GM18861 (cell line): ENCODE data around the gene SLC22A4.
A peak's percentile ranks its signal among the peaks of the same experiment; 100 is the strongest.

ENCODE experiments used
- ATAC-seq: cut with Tn5 transposase; IDR thresholded peaks from one replicate; pipeline ENCODE4 v1.9.1; 2021; ENCODE audit not compliant: unreplicated experiment

The SLC22A4 gene

GRCh38 chr5:132274050-132274792 lies 20.0 kb upstream of the SLC22A4 start:
- ATAC-seq = no peak

GRCh38 chr5:132275367-132276220 lies 18.6 kb upstream of the SLC22A4 start:
- ATAC-seq = no peak

- no peak for ATAC-seq
Observed at GRCh38 chr5:132277256-132277655, 16.9 kb upstream of the SLC22A4 start.

- no peak for ATAC-seq
Observed at GRCh38 chr5:132277971-132278853, 16.0 kb upstream of the SLC22A4 start.

GRCh38 chr5:132279801-132280200 lies 14.4 kb upstream of the SLC22A4 start:
- ATAC-seq = no peak

GRCh38 chr5:132280371-132281240 lies 13.6 kb upstream of the SLC22A4 start:
- ATAC-seq = no peak

- no peak for ATAC-seq
Observed at GRCh38 chr5:132281856-132282614, 12.2 kb upstream of the SLC22A4 start.

- no peak for ATAC-seq
Observed at GRCh38 chr5:132283423-132284043, 10.7 kb upstream of the SLC22A4 start.

- no peak for ATAC-seq
Observed at GRCh38 chr5:132289097-132289496, 5.1 kb upstream of the SLC22A4 start.

- no peak for ATAC-seq
Observed at GRCh38 chr5:132291026-132291425, 3.2 kb upstream of the SLC22A4 start.

- peak; percentile 26 for ATAC-seq
Observed at GRCh38 chr5:132293066-132293991, 865 bp upstream of the SLC22A4 start.

- peak; percentile 1 for ATAC-seq
Observed at GRCh38 chr5:132294728-132295504, 722 bp downstream of the SLC22A4 start.

GRCh38 chr5:132295505-132296411 lies 1.6 kb downstream of the SLC22A4 start:
- no peak for ATAC-seq

- no peak for ATAC-seq
Observed at GRCh38 chr5:132296412-132297016, 2.3 kb downstream of the SLC22A4 start.

GRCh38 chr5:132297211-132297940 lies 3.2 kb downstream of the SLC22A4 start:
- ATAC-seq = no peak
